A549 treated with Mapracorat at 1 μM for 4 hours (cell line): ENCODE data around the gene POU2AF2. TPM values are rescaled to one million over a fixed set of nuclear protein-coding genes. Genes with fewer than 3 reads are reported as not detected.

Experiments
- total RNA-seq: library from RNA; stranded (reverse); fragments of 200-300 nt; extraction: Qiagen RNA extraction; gene quantifications from 5 replicates; pipeline ENCODE4 v1.2.3, GENCODE V29; 2022

The POU2AF2 gene, protein sequence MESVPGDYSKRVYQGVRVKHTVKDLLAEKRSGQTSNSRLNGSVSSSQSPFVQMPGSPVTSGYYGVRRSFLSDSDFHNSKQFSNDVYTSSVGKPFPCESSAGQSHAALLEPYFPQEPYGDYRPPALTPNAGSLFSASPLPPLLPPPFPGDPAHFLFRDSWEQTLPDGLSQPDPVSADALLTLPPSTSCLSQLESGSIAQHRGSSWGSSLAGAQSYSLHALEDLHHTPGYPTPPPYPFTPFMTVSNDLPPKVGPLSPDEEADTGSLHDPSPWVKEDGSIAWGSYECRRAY
- total RNA-seq, result not detected in 5 replicates

DNA sequence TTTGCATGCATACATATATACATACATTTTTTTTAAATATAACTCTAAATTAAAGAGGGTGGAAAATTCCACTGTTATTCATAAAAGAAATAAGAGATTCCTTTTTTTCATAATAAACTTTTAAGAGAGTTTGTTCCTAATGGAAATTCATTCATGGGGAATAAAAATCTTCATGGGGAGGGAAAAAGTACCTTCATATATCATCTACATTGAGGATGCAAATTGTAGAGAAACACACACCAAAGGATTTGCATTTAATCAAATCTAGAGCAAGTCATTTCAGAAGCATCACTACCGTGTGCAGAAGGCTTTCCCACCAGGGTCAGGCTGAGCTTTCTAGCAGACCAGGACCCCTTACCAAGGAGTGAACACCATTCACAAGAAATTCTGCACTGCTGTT lies at the start of gene POU2AF2:
Gene POU2AF2, plus strand, starts transcription at position 301 of the 400 bp plus-strand sequence. CDS start 129 bp downstream, outside the sequence.

DNA sequence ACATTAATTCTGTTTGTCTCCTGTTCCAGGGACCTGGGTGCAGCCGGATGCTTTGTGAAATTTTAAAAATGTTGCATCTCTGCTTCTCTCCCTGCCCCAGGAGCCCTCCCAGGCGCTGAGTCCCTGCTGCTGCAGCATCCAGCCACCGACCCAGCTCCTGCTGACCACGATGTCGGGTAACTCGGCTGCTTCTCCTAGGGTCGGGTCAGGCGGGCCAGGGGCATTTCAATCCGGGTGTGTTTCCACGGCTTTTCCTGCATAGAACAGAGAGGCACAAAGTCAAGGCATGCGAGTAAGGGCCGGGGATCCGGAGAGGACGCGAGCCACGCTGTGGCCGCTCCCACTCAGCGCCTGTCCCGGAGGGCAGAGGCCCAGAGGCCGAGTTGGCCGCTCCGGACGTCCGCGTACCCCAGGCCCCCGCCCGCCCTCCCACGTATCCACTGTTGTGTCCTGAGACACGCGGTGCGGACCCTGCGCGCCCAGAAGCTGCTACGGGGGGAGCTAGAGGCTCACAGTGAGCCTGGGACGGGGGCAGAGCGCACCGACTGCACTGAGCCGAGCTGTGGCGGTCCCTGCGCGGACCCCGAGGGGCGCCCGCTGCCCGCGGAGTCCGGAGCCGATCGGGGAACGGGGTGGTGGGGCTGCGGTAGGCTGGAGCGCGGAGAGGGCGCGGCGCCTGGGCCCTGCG lies 53.0 kb downstream of the POU2AF2 start, which contains the start of gene POU2AF3:
Gene POU2AF3, plus strand, starts transcription at position 134 of the 688 bp plus-strand sequence. Its CDS starts 36 bp downstream, at position 170.

Other genes with a start within 250 kb of the POU2AF2 start
- 0.96 to 1.7 TPM (median 1.2 TPM) in 5 replicates for gene POU2AF3, start 52.8 kb downstream of the POU2AF2 start, total RNA-seq
- not detected in 5 replicates for gene POU2AF1, start 133.6 kb downstream of the POU2AF2 start, total RNA-seq